Esophagus squamous epithelium (tissue), 4 donors: Measurements from ENCODE around the gene SSH2.

Experiments
- POLR2A ChIP-seq, 4 donors: fragments of 450-650 bp; IDR thresholded peaks; one replicate each; pipeline ENCODE4 v1.6.1; 2017; ENCODE audit warnings: antibody characterized with exemption in 4 of 4, mild to moderate bottlenecking in 4 of 4, moderate library complexity in 3 of 4
- TF ChIP-seq, protein P1 (sequence below), 6 experiments: fragments of 450-650 bp in 4 of 6; fragments of 200-600 bp in 2 of 6; sonication (generic) in 2 of 6; IDR thresholded peaks; one replicate each; pipeline ENCODE4 v1.5.1; 2016 to 2019; ENCODE audit warnings: antibody characterized with exemption in 6 of 6, mild to moderate bottlenecking in 4 of 6, moderate library complexity in 4 of 6

DNA sequence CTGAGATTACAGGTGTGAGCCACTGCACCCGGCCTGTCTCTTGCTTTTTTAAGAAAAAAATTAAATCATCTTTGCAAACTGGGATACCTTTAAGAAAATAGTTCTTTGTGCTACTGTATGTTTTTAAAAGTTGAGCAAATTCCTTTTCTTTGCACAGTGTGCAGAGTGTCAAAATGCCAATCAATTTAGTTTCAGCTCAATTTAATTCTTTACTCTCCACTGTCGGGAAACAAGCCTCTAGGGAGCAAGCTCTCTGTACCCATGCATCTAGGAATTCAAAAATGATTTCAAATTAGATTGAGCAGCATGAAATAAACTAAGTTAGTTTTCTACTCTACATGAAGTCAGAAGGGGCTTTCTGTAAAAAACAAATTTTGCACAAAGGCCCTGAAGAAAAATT lies 165.8 kb downstream of the SSH2 start:
- TF ChIP-seq, protein P1, sequence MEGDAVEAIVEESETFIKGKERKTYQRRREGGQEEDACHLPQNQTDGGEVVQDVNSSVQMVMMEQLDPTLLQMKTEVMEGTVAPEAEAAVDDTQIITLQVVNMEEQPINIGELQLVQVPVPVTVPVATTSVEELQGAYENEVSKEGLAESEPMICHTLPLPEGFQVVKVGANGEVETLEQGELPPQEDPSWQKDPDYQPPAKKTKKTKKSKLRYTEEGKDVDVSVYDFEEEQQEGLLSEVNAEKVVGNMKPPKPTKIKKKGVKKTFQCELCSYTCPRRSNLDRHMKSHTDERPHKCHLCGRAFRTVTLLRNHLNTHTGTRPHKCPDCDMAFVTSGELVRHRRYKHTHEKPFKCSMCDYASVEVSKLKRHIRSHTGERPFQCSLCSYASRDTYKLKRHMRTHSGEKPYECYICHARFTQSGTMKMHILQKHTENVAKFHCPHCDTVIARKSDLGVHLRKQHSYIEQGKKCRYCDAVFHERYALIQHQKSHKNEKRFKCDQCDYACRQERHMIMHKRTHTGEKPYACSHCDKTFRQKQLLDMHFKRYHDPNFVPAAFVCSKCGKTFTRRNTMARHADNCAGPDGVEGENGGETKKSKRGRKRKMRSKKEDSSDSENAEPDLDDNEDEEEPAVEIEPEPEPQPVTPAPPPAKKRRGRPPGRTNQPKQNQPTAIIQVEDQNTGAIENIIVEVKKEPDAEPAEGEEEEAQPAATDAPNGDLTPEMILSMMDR (IDR thresholded peaks at IDR 0.05), result no peak
- TF ChIP-seq POLR2A (IDR thresholded peaks at IDR 0.05), result no peak
